ENCODE data around the gene EP400.

The EP400 gene

GRCh38 chr12:131986910-131987309 is 37.2 kb downstream of the EP400 start:
- DNase-seq, result no peak

- no peak for DNase-seq
Observed at GRCh38 chr12:131987552-131987951, 37.8 kb downstream of the EP400 start.

GRCh38 chr12:131988054-131988796 is 38.5 kb downstream of the EP400 start:
- DNase-seq, result no peak

- no peak for DNase-seq
Observed at GRCh38 chr12:131989021-131989420, 39.3 kb downstream of the EP400 start.

GRCh38 chr12:131990066-131990979 is 40.6 kb downstream of the EP400 start:
- no peak for DNase-seq

GRCh38 chr12:131990980-131991305 is 41.2 kb downstream of the EP400 start:
- no peak for DNase-seq

GRCh38 chr12:131991816-131992430 is 42.2 kb downstream of the EP400 start:
- DNase-seq, result no peak

GRCh38 chr12:131994589-131994988 is 44.8 kb downstream of the EP400 start:
- no peak for DNase-seq

GRCh38 chr12:132000286-132000872 is 50.6 kb downstream of the EP400 start:
- no peak for DNase-seq

GRCh38 chr12:132003846-132004245 is 54.1 kb downstream of the EP400 start:
- DNase-seq, result no peak

GRCh38 chr12:132004946-132005345 is 55.2 kb downstream of the EP400 start:
- DNase-seq, result no peak

GRCh38 chr12:132006056-132006680 is 56.4 kb downstream of the EP400 start:
- DNase-seq, result no peak

- DNase-seq, result no peak
Observed at GRCh38 chr12:132007041-132007440, 57.3 kb downstream of the EP400 start.

GRCh38 chr12:132009336-132009859 is 59.7 kb downstream of the EP400 start:
- DNase-seq, result no peak

GRCh38 chr12:132012919-132013568 is 63.3 kb downstream of the EP400 start:
- no peak for DNase-seq

- DNase-seq, result no peak
Observed at GRCh38 chr12:132014092-132014914, 64.6 kb downstream of the EP400 start.

GRCh38 chr12:132014915-132015280 is 65.2 kb downstream of the EP400 start:
- no peak for DNase-seq

- DNase-seq, result no peak
Observed at GRCh38 chr12:132015686-132016430, 66.1 kb downstream of the EP400 start.

- no peak for DNase-seq
Observed at GRCh38 chr12:132018193-132018916, 68.6 kb downstream of the EP400 start.

GRCh38 chr12:132019891-132020290 is 70.1 kb downstream of the EP400 start:
- DNase-seq, result no peak

Measured in T-helper 1 cell (primary cell).